ENCODE results near the gene CRTC1.

GRCh38 chr19:18774107-18774506 is 90.6 kb downstream of the CRTC1 start:
- TF ChIP-seq CTCF (IDR thresholded peaks at IDR 0.05) = no peak
- TF ChIP-seq USF2 (CRISPR knock-in tag; IDR thresholded peaks at IDR 0.05) = no peak
- TF ChIP-seq NR2C2 (CRISPR knock-in tag; IDR thresholded peaks at IDR 0.05) = no peak
- TF ChIP-seq SOX15 (CRISPR knock-in tag; IDR thresholded peaks at IDR 0.05) = no peak
